ENCODE data around the gene RNF128. TPM values are rescaled to one million over a fixed set of nuclear protein-coding genes. Genes with fewer than 3 reads are reported as not detected.
"Not testable (repeated sequence)": the region's sequence is repeated elsewhere in the genome, so short reads cannot be mapped to it uniquely, and the experiment has no call there.

RNF128 gene
- total and polyA plus RNA-seq, 10 of the 15 experiments (the other 5 are each of a cell fraction or from before 2014, with no cell fraction given), result 0.10 TPM; not detected in 9

DNA sequence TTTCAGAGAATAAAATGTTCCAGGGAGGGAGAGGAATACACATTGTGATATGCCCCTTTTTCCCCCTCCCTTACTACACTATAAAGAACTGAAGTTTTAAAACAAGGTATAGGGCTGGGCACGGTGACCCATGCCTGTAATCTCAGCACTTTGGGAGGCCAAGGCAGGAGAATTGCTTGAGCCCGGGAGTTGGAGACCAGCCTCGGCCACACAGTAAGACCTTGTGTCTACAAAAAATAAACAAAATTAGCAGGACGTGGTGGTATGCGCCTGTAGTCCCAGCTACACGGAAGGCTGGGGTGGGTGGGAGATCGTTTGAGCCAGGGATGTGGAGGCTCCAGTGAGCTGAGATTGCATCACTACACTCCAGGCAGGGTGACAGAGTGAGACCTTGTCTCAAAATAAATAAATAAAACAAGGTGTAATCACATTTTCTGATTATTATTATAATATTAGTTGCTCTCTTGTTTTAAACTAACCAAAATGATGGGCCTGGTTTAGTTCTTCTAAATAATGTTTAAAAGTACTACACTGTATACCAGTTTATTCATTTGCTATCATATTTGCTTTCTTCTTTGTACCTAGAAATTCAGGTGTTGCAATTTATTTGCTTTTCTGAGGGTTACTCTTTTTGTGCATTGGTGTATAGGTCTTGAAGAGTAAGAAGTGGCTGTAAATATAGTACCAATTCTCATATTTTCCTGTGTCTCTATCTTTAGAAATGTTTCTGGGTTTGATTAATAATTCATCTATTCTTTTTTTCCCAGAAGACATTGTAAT is 84.8 kb downstream of the RNF128 start (continued):
- TF ChIP-seq, protein P1, sequence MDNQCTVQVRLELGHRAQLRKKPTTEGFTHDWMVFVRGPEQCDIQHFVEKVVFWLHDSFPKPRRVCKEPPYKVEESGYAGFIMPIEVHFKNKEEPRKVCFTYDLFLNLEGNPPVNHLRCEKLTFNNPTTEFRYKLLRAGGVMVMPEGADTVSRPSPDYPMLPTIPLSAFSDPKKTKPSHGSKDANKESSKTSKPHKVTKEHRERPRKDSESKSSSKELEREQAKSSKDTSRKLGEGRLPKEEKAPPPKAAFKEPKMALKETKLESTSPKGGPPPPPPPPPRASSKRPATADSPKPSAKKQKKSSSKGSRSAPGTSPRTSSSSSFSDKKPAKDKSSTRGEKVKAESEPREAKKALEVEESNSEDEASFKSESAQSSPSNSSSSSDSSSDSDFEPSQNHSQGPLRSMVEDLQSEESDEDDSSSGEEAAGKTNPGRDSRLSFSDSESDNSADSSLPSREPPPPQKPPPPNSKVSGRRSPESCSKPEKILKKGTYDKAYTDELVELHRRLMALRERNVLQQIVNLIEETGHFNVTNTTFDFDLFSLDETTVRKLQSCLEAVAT (IDR thresholded peaks at IDR 0.05), result no peak

DNA sequence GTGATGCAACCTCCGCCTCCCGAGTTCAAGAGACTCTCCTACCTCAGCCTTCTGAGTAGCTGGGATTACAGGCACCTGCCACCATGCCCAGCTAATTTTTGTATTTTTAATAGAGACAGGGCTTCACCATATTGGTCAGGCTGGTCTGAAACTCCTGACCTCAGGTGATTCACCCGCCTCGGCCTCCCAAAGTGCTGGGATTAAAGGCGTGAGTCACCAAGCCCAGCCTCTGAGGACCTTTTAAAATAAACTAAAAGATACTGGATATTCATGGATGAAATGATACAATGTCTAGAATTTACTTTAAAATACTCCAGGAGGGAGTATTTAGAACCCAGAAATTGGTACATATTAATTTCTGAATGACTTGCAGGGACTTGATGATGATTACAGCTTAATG is 86.4 kb downstream of the RNF128 start:
- H3K4me1 ChIP-seq (ENCODE audit: control insufficient read depth, insufficient read depth, low read length); RAD21 ChIA-PET (ENCODE audit: unreplicated experiment); ATAC-seq; H3K27me3 ChIP-seq (replicated peaks in 1 of 2; ENCODE audit: control insufficient read depth in 2 of 2, insufficient read depth in 2 of 2, low read length in 1 of 2); BruUV-seq (replicated peaks); in situ Hi-C loops (cut with MboI); CTCF ChIA-PET; H3K4me2 ChIP-seq (ENCODE audit: control insufficient read depth, insufficient read depth); H3K9ac ChIP-seq (ENCODE audit: control insufficient read depth, insufficient read depth, low read length); H3K9me3 ChIP-seq (replicated peaks; ENCODE audit: control insufficient read depth, insufficient read depth, low read length); intact Hi-C loops (cut with micrococcal nuclease; ENCODE audit: unreplicated experiment); H4K20me1 ChIP-seq (ENCODE audit: control insufficient read depth, insufficient read depth); H3K27ac ChIP-seq (ENCODE audit: control insufficient read depth, insufficient read depth); H3K4me3 ChIP-seq; POLR2A ChIA-PET; FAIRE-seq; SMC1A ChIA-PET (ENCODE audit: uncharacterized antibody, unreplicated experiment); H2AFZ ChIP-seq (ENCODE audit: control insufficient read depth, low read depth, low read length); H3K36me3 ChIP-seq (ENCODE audit: control insufficient read depth in 2 of 2, insufficient read depth in 2 of 2, low read length in 1 of 2); H3K79me2 ChIP-seq (ENCODE audit: control insufficient read depth, insufficient read depth, low read length); DNase-seq (ENCODE audit: low read depth, low spot score): not testable (repeated sequence)
- WGBS (ENCODE audit: insufficient coverage, insufficient replicate concordance, low lambda C conversion rate, missing lambda C conversion rate), result 65% methylated on average over 5 of the region's 5 CpGs

DNA sequence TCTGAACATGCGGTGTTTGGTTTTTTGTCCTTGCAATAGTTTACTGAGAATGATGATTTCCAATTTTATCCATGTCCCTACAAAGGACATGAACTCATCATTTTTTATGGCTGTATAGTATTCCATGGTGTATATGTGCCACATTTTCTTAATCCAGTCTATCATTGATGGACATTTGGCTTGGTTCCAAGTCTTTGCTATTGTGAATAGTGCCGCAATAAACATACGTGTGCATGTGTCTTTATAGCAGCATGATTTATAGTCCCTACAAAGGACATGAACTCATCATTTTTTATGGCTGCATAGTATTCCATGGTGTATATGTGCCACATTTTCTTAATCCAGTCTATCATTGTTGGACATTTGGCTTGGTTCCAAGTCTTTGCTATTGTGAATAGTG is 87.6 kb downstream of the RNF128 start:
- H3K9me3 ChIP-seq (replicated peaks; ENCODE audit: control insufficient read depth, insufficient read depth, low read length); DNase-seq (ENCODE audit: low read depth, low spot score); H3K4me1 ChIP-seq (ENCODE audit: control insufficient read depth, insufficient read depth, low read length); in situ Hi-C loops (cut with MboI); H3K27me3 ChIP-seq (replicated peaks in 1 of 2; ENCODE audit: control insufficient read depth in 2 of 2, insufficient read depth in 2 of 2, low read length in 1 of 2); intact Hi-C loops (cut with micrococcal nuclease; ENCODE audit: unreplicated experiment); H3K36me3 ChIP-seq (ENCODE audit: control insufficient read depth in 2 of 2, insufficient read depth in 2 of 2, low read length in 1 of 2); H3K27ac ChIP-seq (ENCODE audit: control insufficient read depth, insufficient read depth); RAD21 ChIA-PET (ENCODE audit: unreplicated experiment); H3K4me3 ChIP-seq; CTCF ChIA-PET; ATAC-seq; H3K4me2 ChIP-seq (ENCODE audit: control insufficient read depth, insufficient read depth); H3K79me2 ChIP-seq (ENCODE audit: control insufficient read depth, insufficient read depth, low read length); H4K20me1 ChIP-seq (ENCODE audit: control insufficient read depth, insufficient read depth); SMC1A ChIA-PET (ENCODE audit: uncharacterized antibody, unreplicated experiment); POLR2A ChIA-PET; H2AFZ ChIP-seq (ENCODE audit: control insufficient read depth, low read depth, low read length); H3K9ac ChIP-seq (ENCODE audit: control insufficient read depth, insufficient read depth, low read length); FAIRE-seq; BruUV-seq (replicated peaks): not testable (repeated sequence)
- WGBS (ENCODE audit: insufficient coverage, insufficient replicate concordance, low lambda C conversion rate, missing lambda C conversion rate), result 95% methylated on average over 3 of the region's 3 CpGs

Other genes with a start within 250 kb of the RNF128 start
- 13.3 and 21.1 TPM in 2 replicates for gene RADX, start 114.7 kb upstream of the RNF128 start, total RNA-seq (2014; rRNA removed)
- 19.0 and 19.1 TPM in 2 replicates for gene RADX, start 114.7 kb upstream of the RNF128 start, total RNA-seq (2014; rRNA removed; fragmentation: Illumina TruSeq; extraction: Trizol)
- 9.7 and 13.0 TPM in 2 replicates for gene RADX, start 114.7 kb upstream of the RNF128 start, total RNA-seq (2021)
- gene RADX, start 114.7 kb upstream of the RNF128 start, polyA plus RNA-seq (2011; rRNA removed), result 23.0 and 39.2 TPM in 2 replicates
- gene RADX, start 114.7 kb upstream of the RNF128 start, polyA plus RNA-seq (2014; fragmentation: Illumina TruSeq; extraction: Trizol), result 24.2 and 39.2 TPM in 2 replicates
- gene RADX, start 114.7 kb upstream of the RNF128 start, polyA plus RNA-seq (2014; fragmentation: Nextera tagmentation; extraction: Ambion mirVana), result 1 to 10 TPM; 4.3 to 5.4 TPM
- gene RADX, start 114.7 kb upstream of the RNF128 start, polyA plus RNA-seq (2014; rRNA removed), result 16.2 and 17.0 TPM in 2 replicates
- gene RADX, start 114.7 kb upstream of the RNF128 start, polyA plus RNA-seq (2016; fragmentation: Nextera tagmentation; extraction: Ambion mirVana), result 10 to 100 TPM; 10.9 to 11.4 TPM
- gene TBC1D8B, start 76.0 kb downstream of the RNF128 start, total RNA-seq (2014; rRNA removed), result 1.7 and 3.4 TPM in 2 replicates
- 1.6 and 1.9 TPM in 2 replicates for gene TBC1D8B, start 76.0 kb downstream of the RNF128 start, total RNA-seq (2014; rRNA removed; fragmentation: Illumina TruSeq; extraction: Trizol)
- gene TBC1D8B, start 76.0 kb downstream of the RNF128 start, total RNA-seq (2021), result 2.0 and 2.6 TPM in 2 replicates
- 2.3 and 4.4 TPM in 2 replicates for gene TBC1D8B, start 76.0 kb downstream of the RNF128 start, polyA plus RNA-seq (2011; rRNA removed)
- gene TBC1D8B, start 76.0 kb downstream of the RNF128 start, polyA plus RNA-seq (2014; fragmentation: Illumina TruSeq; extraction: Trizol), result 2.4 and 5.2 TPM in 2 replicates
- 1 to 10 TPM in 1 of 2 experiments, under 1 TPM in 1; 0.95 to 1.2 TPM for gene TBC1D8B, start 76.0 kb downstream of the RNF128 start, polyA plus RNA-seq (2014; fragmentation: Nextera tagmentation; extraction: Ambion mirVana)
- 0.93 and 1.5 TPM in 2 replicates for gene TBC1D8B, start 76.0 kb downstream of the RNF128 start, polyA plus RNA-seq (2014; rRNA removed)
- 1 to 10 TPM; 1.6 to 1.7 TPM for gene TBC1D8B, start 76.0 kb downstream of the RNF128 start, polyA plus RNA-seq (2016; fragmentation: Nextera tagmentation; extraction: Ambion mirVana)
- not detected in 2 replicates for gene RIPPLY1, start 176.6 kb downstream of the RNF128 start, total RNA-seq (2014; rRNA removed)
- not detected in 2 replicates for gene RIPPLY1, start 176.6 kb downstream of the RNF128 start, total RNA-seq (2014; rRNA removed; fragmentation: Illumina TruSeq; extraction: Trizol)
- not detected in 2 replicates for gene RIPPLY1, start 176.6 kb downstream of the RNF128 start, total RNA-seq (2021)
- gene RIPPLY1, start 176.6 kb downstream of the RNF128 start, polyA plus RNA-seq (2011; rRNA removed), result not detected in 2 replicates
- not detected in 2 replicates for gene RIPPLY1, start 176.6 kb downstream of the RNF128 start, polyA plus RNA-seq (2014; fragmentation: Illumina TruSeq; extraction: Trizol)
- gene RIPPLY1, start 176.6 kb downstream of the RNF128 start, polyA plus RNA-seq (2014; fragmentation: Nextera tagmentation; extraction: Ambion mirVana), result not detected
- gene RIPPLY1, start 176.6 kb downstream of the RNF128 start, polyA plus RNA-seq (2014; rRNA removed), result not detected in 2 replicates
- not detected for gene RIPPLY1, start 176.6 kb downstream of the RNF128 start, polyA plus RNA-seq (2016; fragmentation: Nextera tagmentation; extraction: Ambion mirVana)
- gene CLDN2, start 193.7 kb downstream of the RNF128 start, total RNA-seq (2014; rRNA removed), result 0.06 TPM in 1 of 2 replicates, not detected in the other
- gene CLDN2, start 193.7 kb downstream of the RNF128 start, total RNA-seq (2014; rRNA removed; fragmentation: Illumina TruSeq; extraction: Trizol), result not detected in 2 replicates
- not detected in 2 replicates for gene CLDN2, start 193.7 kb downstream of the RNF128 start, total RNA-seq (2021)
- not detected in 2 replicates for gene CLDN2, start 193.7 kb downstream of the RNF128 start, polyA plus RNA-seq (2011; rRNA removed)
- gene CLDN2, start 193.7 kb downstream of the RNF128 start, polyA plus RNA-seq (2014; fragmentation: Illumina TruSeq; extraction: Trizol), result not detected in 2 replicates
- gene CLDN2, start 193.7 kb downstream of the RNF128 start, polyA plus RNA-seq (2014; fragmentation: Nextera tagmentation; extraction: Ambion mirVana), result not detected
- not detected in 2 replicates for gene CLDN2, start 193.7 kb downstream of the RNF128 start, polyA plus RNA-seq (2014; rRNA removed)
- gene CLDN2, start 193.7 kb downstream of the RNF128 start, polyA plus RNA-seq (2016; fragmentation: Nextera tagmentation; extraction: Ambion mirVana), result not detected

Measured in GM12878 (cell line).